ENCODE results near the gene AKNA.
A peak's percentile ranks its signal among the peaks of the same experiment; 100 is the strongest.

The AKNA gene

GRCh38 chr9:114378016-114378415 lies 9.8 kb downstream of the AKNA start:
- DNase-seq (ENCODE audit: low read depth in 2 of 2) = no peak

- no peak for DNase-seq (ENCODE audit: low read depth in 2 of 2)
Observed at GRCh38 chr9:114376586-114377445, 11.0 kb downstream of the AKNA start.

- DNase-seq (ENCODE audit: low read depth in 2 of 2) = no peak
Observed at GRCh38 chr9:114375386-114376175, 12.2 kb downstream of the AKNA start.

- DNase-seq (ENCODE audit: low read depth in 2 of 2) = no peak
Observed at GRCh38 chr9:114374936-114375335, 12.8 kb downstream of the AKNA start.

- no peak for DNase-seq (ENCODE audit: low read depth in 2 of 2)
Observed at GRCh38 chr9:114373960-114374730, 13.6 kb downstream of the AKNA start.

- DNase-seq (ENCODE audit: low read depth in 2 of 2) = peak; percentile 56 to 60
Observed at GRCh38 chr9:114372921-114373448, 14.8 kb downstream of the AKNA start.

GRCh38 chr9:114371973-114372917 lies 15.5 kb downstream of the AKNA start:
- no peak for DNase-seq (ENCODE audit: low read depth in 2 of 2)

- DNase-seq (ENCODE audit: low read depth in 2 of 2) = no peak
Observed at GRCh38 chr9:114371343-114371944, 16.3 kb downstream of the AKNA start.

GRCh38 chr9:114370968-114371320 lies 16.8 kb downstream of the AKNA start:
- no peak for DNase-seq (ENCODE audit: low read depth in 2 of 2)

GRCh38 chr9:114370251-114370967 lies 17.4 kb downstream of the AKNA start:
- no peak for DNase-seq (ENCODE audit: low read depth in 2 of 2)

- no peak for DNase-seq (ENCODE audit: low read depth in 2 of 2)
Observed at GRCh38 chr9:114369216-114370130, 18.3 kb downstream of the AKNA start.

- DNase-seq (ENCODE audit: low read depth in 2 of 2) = no peak
Observed at GRCh38 chr9:114367772-114368569, 19.8 kb downstream of the AKNA start.

- no peak for DNase-seq (ENCODE audit: low read depth in 2 of 2)
Observed at GRCh38 chr9:114367366-114367765, 20.4 kb downstream of the AKNA start.

GRCh38 chr9:114366334-114367128 lies 21.3 kb downstream of the AKNA start:
- DNase-seq (ENCODE audit: low read depth in 2 of 2) = no peak

GRCh38 chr9:114365194-114365593 lies 22.6 kb downstream of the AKNA start:
- DNase-seq (ENCODE audit: low read depth in 2 of 2) = no peak

- DNase-seq (ENCODE audit: low read depth in 2 of 2) = no peak
Observed at GRCh38 chr9:114364134-114365041, 23.4 kb downstream of the AKNA start.
